Gastroesophageal sphincter (tissue), 4 donors: ENCODE results near the gene ULK2. TPM values are rescaled to one million over a fixed set of nuclear protein-coding genes. Genes with fewer than 3 reads are reported as not detected.

ENCODE experiments used
- ATAC-seq: fragments of 150-250 bp; one replicate; pipeline ENCODE4 v1.9.1; 2016; ENCODE audit warnings: mild to moderate bottlenecking, moderate library complexity
- H3K27ac ChIP-seq, 4 donors: fragments of 200-600 bp; sonication (generic) in 3 of 4; 1 replicate in 3 of 4; 2 replicates in 1 of 4; pipeline ENCODE4 v1.5.1; 2016 to 2019
- H3K27me3 ChIP-seq: fragments of 200-600 bp; sonication (generic); one replicate; pipeline ENCODE4 v1.5.1; 2019
- H3K36me3 ChIP-seq, 2 donors: fragments of 200-600 bp; sonication (generic); one replicate each; pipeline ENCODE4 v1.5.1; 2019; ENCODE audit warnings: control low read depth in 1 of 2
- H3K4me1 ChIP-seq, 3 donors: fragments of 200-600 bp; sonication (generic); 1 replicate in 2 of 3; 2 replicates in 1 of 3; pipeline ENCODE4 v1.5.1; 2016 to 2019; ENCODE audit warnings: control low read depth in 2 of 3
- H3K4me3 ChIP-seq, 2 donors: fragments of 200-600 bp; sonication (generic); one replicate each; pipeline ENCODE4 v1.5.1; 2019; ENCODE audit warnings: mild to moderate bottlenecking in 1 of 2, moderate library complexity in 1 of 2
- H3K9me3 ChIP-seq, 3 donors: fragments of 200-600 bp; sonication (generic); one replicate each; pipeline ENCODE4 v1.5.1; 2017 to 2019; ENCODE audit warnings: control low read depth in 2 of 3
- EP300 ChIP-seq: sonication (generic); formaldehyde crosslinking; IDR thresholded peaks from one replicate; pipeline ENCODE4 v1.6.1; 2017; ENCODE audit warnings: antibody characterized with exemption, mild to moderate bottlenecking
- POLR2A ChIP-seq, 2 donors: fragments of 450-650 bp; IDR thresholded peaks; one replicate each; pipeline ENCODE4 v1.6.1; 2017; ENCODE audit warnings: antibody characterized with exemption in 2 of 2, mild to moderate bottlenecking in 2 of 2, moderate library complexity in 1 of 2
- POLR2AphosphoS5 ChIP-seq: sonication (generic); formaldehyde crosslinking; IDR thresholded peaks from one replicate; pipeline ENCODE4 v1.6.1; 2017; ENCODE audit warnings: antibody characterized with exemption
- WGBS, 2 donors: methylation state at CpG; one replicate each; pipeline ENCODE4 v1.1.5; 2018; ENCODE audit warnings: low coverage in 1 of 2; 5-methylcytosine and 5-hydroxymethylcytosine counted together
- total RNA-seq, 4 donors: library from RNA; depleted of rRNA; stranded (reverse); fragments of >200 nt; gene quantifications; one replicate each; pipeline ENCODE4 v1.1.0, GENCODE V29; 2016
- TF ChIP-seq, protein P1 (sequence below), 4 experiments: fragments of 200-600 bp in 2 of 4; fragments of 450-650 bp in 2 of 4; sonication (generic) in 1 of 4; IDR thresholded peaks; one replicate each; pipeline ENCODE4 v1.5.1; 2017 to 2019; ENCODE audit warnings: antibody characterized with exemption in 4 of 4, mild to moderate bottlenecking in 2 of 4, moderate library complexity in 2 of 4

The ULK2 gene
- total RNA-seq: 10 to 100 TPM; 29.2 to 48.7 (median 47.5) TPM

DNA sequence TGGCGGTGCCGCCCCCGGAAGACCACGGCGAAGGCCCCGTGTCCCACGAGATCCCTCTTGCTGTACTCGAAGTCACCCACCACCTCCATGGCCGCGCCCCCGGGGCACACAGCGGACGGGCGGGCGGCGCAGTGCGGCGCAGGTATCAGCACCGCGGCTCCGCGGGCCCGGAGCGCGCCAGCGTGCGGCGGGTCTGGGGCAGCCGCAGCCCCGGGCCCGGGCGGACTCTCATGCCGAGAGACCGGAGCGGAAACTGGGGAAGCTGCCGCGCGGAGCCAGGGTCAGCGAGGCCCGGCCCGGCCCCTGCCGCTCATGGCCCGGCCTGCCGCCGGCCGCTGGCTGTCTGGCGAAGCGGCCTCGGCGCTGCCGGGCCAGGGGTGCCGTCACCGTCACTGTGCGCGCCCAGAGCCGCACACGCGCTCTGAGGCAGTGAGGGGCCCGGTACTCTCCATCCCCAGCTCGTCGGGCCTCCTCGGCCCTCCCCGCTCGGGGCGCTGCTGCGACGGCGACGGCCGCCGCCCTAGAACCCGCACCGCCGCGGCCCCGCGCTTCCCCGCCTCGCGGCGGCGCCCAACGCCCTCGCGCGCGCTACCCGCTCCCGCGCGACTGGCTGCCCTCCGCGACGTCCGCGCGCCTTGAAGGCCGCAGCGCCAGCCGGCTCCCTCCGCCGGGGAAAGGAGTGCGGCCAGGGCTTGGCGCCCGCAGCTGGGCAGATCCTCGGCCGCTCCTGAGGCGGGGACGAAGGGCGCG is at the start of gene ULK2:
Gene ULK2, minus strand, starts transcription at position 608 of the 750 bp plus-strand sequence. Its CDS starts 519 bp downstream, at position 89.
- no CpG with 5 or more reads among the region's 111 CpGs for WGBS, 2 donors
- TF ChIP-seq, protein P1, sequence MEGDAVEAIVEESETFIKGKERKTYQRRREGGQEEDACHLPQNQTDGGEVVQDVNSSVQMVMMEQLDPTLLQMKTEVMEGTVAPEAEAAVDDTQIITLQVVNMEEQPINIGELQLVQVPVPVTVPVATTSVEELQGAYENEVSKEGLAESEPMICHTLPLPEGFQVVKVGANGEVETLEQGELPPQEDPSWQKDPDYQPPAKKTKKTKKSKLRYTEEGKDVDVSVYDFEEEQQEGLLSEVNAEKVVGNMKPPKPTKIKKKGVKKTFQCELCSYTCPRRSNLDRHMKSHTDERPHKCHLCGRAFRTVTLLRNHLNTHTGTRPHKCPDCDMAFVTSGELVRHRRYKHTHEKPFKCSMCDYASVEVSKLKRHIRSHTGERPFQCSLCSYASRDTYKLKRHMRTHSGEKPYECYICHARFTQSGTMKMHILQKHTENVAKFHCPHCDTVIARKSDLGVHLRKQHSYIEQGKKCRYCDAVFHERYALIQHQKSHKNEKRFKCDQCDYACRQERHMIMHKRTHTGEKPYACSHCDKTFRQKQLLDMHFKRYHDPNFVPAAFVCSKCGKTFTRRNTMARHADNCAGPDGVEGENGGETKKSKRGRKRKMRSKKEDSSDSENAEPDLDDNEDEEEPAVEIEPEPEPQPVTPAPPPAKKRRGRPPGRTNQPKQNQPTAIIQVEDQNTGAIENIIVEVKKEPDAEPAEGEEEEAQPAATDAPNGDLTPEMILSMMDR (IDR thresholded peaks at IDR 0.05): peak in 3 of 4 experiments; percentile 18 to 42 (median 37)
- TF ChIP-seq POLR2AphosphoS5 (peak; percentile 71), EP300 (no peak), POLR2A (IDR thresholded peaks at IDR 0.05) (peak; percentile 87 to 96)
- peaks cover 0 to 18% of the 10 kb centered on the region in 2 donors for H3K36me3 ChIP-seq
- H3K4me3 ChIP-seq: peak within 1 kb of the TSS; percentile 74 to 77
- H3K27me3 ChIP-seq: no peaks in the 10 kb centered on the region
- H3K27ac ChIP-seq: peak within 1 kb of the TSS; percentile 37 to 93 (median 88)
- H3K9me3 ChIP-seq: no peaks in the 10 kb centered on the region
- peak; percentile 84 for ATAC-seq
- H3K4me1 ChIP-seq: peaks cover 0 to 27% (median 6%) of the 10 kb centered on the region in 3 donors

DNA sequence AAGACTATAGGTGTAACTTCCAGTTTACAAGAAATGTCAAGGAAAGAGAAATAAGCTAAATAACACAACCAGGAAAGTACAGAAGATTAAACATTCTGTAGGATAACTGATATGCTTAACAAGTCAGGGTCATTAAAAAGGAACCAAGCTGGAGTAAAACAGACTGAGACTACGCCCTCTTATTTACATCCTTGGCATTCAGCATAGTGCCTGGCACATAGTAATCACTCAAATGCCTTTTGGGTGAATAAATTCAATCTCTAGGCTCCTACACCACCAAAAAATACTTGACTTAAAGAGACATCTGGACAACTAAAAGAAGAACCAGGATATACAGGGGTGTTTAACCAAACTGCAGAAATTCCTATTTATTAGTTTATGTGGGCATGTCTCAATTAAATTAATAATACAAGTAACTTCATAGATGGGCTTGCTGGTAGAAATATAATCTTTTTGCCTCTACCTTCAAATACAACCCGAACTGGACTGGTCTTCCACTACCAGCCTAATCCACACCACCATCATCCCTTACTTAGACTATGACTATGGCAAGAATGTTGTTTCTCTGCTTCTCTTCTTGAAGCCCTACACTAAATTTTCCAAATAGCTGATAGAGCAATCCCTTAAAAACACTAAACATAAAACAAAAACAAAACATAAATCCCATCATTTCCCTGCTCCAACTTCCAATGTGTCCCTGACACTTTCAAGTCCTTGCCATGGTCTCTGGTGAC is 47.7 kb upstream of the ULK2 start:
- no peak for TF ChIP-seq POLR2AphosphoS5
- no peak for TF ChIP-seq EP300
- TF ChIP-seq, protein P1 (IDR thresholded peaks at IDR 0.05): no peak
- TF ChIP-seq POLR2A (IDR thresholded peaks at IDR 0.05): no peak
- no peak for ATAC-seq
- Histone ChIP-seq H3K9me3 (no peaks in the 10 kb centered on the region), H3K4me1 (no peaks in the 10 kb centered on the region), H3K27me3 (no peaks in the 10 kb centered on the region), H3K27ac (no peak overlapping the region), H3K4me3 (no peak overlapping the region), H3K36me3 (peaks cover 0 to 97% of the 10 kb centered on the region in 2 donors)
- 83 to 88% methylated on average over 1 to 2 of the region's 2 CpGs for whole genome bisulfite sequencing, 2 donors

DNA sequence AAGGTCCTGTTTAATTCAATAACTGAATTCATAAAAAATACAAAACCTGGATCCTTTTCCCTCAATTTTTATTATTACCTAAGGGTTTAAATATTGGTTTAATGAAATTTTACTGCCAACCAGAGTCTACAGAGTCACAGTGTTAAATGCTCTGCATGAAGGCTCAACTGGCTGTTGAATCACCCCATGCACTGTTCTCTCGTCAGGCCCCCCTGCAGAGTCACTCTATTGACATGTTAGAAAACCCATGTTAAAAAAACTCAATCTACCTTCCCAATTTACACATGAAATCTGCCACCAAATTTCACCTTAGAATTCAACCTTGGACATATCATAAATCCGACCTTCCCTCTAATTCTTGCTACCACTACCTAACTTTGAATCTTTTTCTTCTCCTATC is 43.3 kb upstream of the ULK2 start:
- H3K27me3 ChIP-seq: no peaks in the 10 kb centered on the region
- no peaks in the 10 kb centered on the region for H3K9me3 ChIP-seq
- ATAC-seq: no peak
- H3K4me3 ChIP-seq: no peak overlapping the region
- no peak overlapping the region for H3K27ac ChIP-seq
- 93 to 100% methylated on average over 2 of the region's 2 CpGs for WGBS, 2 donors
- H3K36me3 ChIP-seq: peaks cover 0 to 95% of the 10 kb centered on the region in 2 donors
- no peaks in the 10 kb centered on the region for H3K4me1 ChIP-seq
- TF ChIP-seq EP300 (no peak), POLR2A (IDR thresholded peaks at IDR 0.05) (no peak)

DNA sequence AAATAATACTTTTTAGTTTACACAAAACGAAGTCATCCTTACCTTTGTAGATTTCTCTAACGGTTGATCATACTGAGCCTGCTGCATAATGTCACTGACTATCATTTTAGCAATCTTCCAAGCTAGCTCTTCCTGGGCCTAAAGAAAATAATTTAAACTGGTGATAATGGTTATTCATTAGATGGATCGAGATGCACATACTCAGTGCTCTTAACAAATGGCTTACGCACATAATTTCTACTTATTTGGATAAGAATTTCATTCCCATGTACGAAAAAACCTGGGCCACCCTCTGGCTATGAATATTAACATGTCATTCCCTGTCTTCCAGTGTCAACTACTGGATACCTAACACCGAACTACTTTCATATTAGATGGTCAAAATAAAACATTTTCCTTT is 41.4 kb upstream of the ULK2 start:
- Histone ChIP-seq H3K27me3 (no peaks in the 10 kb centered on the region), H3K36me3 (peaks cover 0 to 96% of the 10 kb centered on the region in 2 donors), H3K4me3 (no peak overlapping the region), H3K9me3 (no peaks in the 10 kb centered on the region), H3K27ac (no peak overlapping the region), H3K4me1 (peaks cover 0 to 14% (median 0%) of the 10 kb centered on the region in 3 donors)
- 85 to 92% methylated on average over 6 of the region's 6 CpGs for WGBS, 2 donors
- TF ChIP-seq POLR2AphosphoS5 (no peak), EP300 (no peak), POLR2A (IDR thresholded peaks at IDR 0.05) (no peak)
- TF ChIP-seq, protein P1 (IDR thresholded peaks at IDR 0.05): no peak
- ATAC-seq: no peak

DNA sequence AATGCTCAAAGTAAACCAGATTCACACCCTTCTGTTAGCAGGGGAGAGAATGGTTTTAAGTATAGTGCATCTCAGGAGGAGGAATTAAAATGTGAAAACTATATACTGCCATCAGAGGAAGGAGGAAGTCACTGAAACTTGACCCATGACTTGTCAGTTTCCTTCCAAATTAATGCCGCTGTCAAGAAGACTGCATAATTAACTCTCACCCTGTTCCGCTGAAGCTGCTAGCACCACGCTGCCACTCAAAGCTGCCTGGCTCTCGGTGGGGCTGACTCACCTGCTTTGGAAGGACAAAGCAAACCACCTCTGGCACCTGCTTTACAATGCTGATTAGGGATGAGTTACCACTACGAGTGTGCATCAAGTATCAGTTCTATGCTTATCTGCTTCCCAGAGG is 37.8 kb upstream of the ULK2 start:
- TF ChIP-seq, protein P1 (IDR thresholded peaks at IDR 0.05): no peak
- TF ChIP-seq POLR2AphosphoS5: no peak
- no peak for TF ChIP-seq POLR2A (IDR thresholded peaks at IDR 0.05)
- no peak for TF ChIP-seq EP300
- peaks cover 0 to 35% (median 0%) of the 10 kb centered on the region in 3 donors for H3K4me1 ChIP-seq
- no peak for ATAC-seq
- 72 to 100% methylated on average over 1 to 5 of the region's 5 CpGs for whole genome bisulfite sequencing, 2 donors
- peak overlapping the region in 1 of 4 donors; percentile 72 for H3K27ac ChIP-seq
- no peaks in the 10 kb centered on the region for H3K9me3 ChIP-seq
- H3K36me3 ChIP-seq: peaks cover 0 to 94% of the 10 kb centered on the region in 2 donors
- no peaks in the 10 kb centered on the region for H3K27me3 ChIP-seq
- H3K4me3 ChIP-seq: no peak overlapping the region
